ENCODE results near the gene SOWAHC. TPM values are rescaled to one million over a fixed set of nuclear protein-coding genes. Genes with fewer than 3 reads are reported as not detected.
"Not testable (repeated sequence)": the region's sequence is repeated elsewhere in the genome, so short reads cannot be mapped to it uniquely, and the experiment has no call there.

Gene SOWAHC
- total and polyA plus RNA-seq, 8 donors: 1.2 to 5.3 (median 3.1) TPM

DNA sequence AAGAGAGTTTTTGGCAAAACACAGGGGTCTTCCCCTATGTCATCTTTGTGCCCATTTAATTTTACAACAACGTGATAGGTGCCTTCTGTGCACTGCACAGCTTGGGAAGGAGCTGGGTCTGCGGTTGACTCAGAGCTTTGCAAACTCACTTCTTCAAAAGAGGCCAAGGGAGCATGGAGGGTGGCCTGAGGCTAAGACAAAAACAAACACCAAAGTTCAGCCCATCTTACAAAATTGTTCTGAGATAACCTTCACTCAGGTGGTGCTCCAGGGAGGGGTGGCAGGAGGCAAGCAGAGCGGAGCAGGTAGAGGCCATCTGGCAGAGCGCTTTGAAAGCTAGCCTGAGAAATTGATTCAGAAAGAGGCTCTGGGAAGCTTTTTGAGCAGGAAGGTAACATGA is 9.8 kb downstream of the SOWAHC start:
- no peaks in the 10 kb centered on the region for H3K36me3 ChIP-seq
- H3K4me1 ChIP-seq: no peaks in the 10 kb centered on the region
- WGBS, 2 donors: 93 to 100% methylated on average over 4 of the region's 4 CpGs
- intact Hi-C loops (cut with DNase I): no loop called here
- no peak for ATAC-seq
- FAIRE-seq: no peak
- no peak overlapping the region for H3K4me3 ChIP-seq
- TF ChIP-seq, protein P1, sequence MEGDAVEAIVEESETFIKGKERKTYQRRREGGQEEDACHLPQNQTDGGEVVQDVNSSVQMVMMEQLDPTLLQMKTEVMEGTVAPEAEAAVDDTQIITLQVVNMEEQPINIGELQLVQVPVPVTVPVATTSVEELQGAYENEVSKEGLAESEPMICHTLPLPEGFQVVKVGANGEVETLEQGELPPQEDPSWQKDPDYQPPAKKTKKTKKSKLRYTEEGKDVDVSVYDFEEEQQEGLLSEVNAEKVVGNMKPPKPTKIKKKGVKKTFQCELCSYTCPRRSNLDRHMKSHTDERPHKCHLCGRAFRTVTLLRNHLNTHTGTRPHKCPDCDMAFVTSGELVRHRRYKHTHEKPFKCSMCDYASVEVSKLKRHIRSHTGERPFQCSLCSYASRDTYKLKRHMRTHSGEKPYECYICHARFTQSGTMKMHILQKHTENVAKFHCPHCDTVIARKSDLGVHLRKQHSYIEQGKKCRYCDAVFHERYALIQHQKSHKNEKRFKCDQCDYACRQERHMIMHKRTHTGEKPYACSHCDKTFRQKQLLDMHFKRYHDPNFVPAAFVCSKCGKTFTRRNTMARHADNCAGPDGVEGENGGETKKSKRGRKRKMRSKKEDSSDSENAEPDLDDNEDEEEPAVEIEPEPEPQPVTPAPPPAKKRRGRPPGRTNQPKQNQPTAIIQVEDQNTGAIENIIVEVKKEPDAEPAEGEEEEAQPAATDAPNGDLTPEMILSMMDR (IDR thresholded peaks at IDR 0.05): no peak
- H3K9me3 ChIP-seq: no peaks in the 10 kb centered on the region
- no peaks in the 10 kb centered on the region for H3K27me3 ChIP-seq
- no peak for DNase-seq
- no peak overlapping the region for H3K27ac ChIP-seq

DNA sequence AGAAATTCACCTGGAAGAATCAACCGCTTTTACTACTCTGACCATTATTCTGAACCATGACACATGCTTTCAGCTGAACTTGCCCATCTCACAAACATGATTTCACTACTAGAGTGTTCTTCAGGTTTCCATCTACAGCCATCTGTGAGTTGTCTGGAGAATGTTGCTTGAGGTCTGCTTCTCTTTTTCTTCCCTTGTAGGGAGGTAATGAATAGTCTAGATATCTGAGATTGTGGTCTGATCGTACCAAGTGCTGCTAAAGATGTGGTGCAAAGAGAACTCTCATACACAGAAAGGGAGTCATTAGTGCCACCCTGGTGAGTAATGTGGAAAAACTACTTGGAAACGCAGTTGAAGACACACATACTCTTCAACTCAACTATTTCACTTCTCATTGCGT is 10.2 kb downstream of the SOWAHC start:
- Histone ChIP-seq H3K4me3 (no peak overlapping the region), H3K27me3 (no peaks in the 10 kb centered on the region), H3K4me1 (no peaks in the 10 kb centered on the region), H3K36me3 (no peaks in the 10 kb centered on the region), H3K27ac (no peak overlapping the region), H3K9me3 (no peaks in the 10 kb centered on the region)
- intact Hi-C loops (cut with DNase I): no loop called here
- ATAC-seq (no peak), FAIRE-seq (no peak), DNase-seq (no peak)
- 82 to 91% methylated on average over 4 of the region's 4 CpGs for WGBS, 2 donors
- TF ChIP-seq, protein P1 (IDR thresholded peaks at IDR 0.05): no peak

DNA sequence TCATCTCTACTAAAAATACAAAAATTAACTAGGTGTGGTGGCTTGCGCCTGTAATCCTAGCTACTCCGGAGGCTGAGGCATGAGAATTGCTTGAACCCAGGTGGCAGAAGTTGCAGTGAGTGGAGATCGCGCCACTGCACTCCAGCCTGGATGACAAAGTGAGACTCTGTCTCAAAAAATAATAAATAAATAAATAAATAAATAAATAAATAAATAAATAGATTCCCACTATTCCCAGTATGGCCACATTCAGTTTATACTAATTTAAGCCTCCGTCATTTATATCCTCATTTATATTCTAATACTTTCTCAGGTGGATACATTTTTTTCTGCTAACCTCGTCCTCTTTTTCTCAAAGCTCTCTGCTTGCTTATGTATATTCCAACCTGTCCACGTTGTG is 14.2 kb downstream of the SOWAHC start:
- 73 to 82% methylated on average over 7 of the region's 7 CpGs for WGBS, 2 donors
- DNase-seq; H3K27ac ChIP-seq; intact Hi-C loops (cut with DNase I); H3K36me3 ChIP-seq; H3K9me3 ChIP-seq; FAIRE-seq; H3K27me3 ChIP-seq; ATAC-seq; H3K4me3 ChIP-seq; H3K4me1 ChIP-seq: not testable (repeated sequence)

DNA sequence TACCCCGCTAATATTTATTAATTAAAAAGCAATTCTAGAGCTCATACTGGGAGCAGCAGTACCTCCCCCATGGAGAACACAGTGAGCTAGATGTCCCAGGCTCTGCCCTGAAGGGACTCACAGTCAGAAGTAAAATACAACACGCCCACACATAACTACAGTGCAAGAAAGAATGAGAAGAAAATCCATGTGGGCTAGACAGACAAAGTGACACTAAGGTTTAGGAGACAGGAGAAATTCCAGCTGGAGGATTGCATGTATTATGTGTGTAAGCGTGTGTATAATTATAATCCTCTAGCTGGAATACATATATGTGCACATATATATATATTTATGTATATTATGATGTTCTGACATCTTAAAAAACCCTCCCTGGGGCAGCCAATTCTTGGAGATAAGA is 15.7 kb downstream of the SOWAHC start:
- DNase-seq (no peak), ATAC-seq (no peak), FAIRE-seq (no peak)
- WGBS, 2 donors: 80 to 94% methylated on average over 3 of the region's 3 CpGs
- no peaks in the 10 kb centered on the region for H3K9me3 ChIP-seq
- TF ChIP-seq, protein P1 (IDR thresholded peaks at IDR 0.05): no peak
- no peaks in the 10 kb centered on the region for H3K4me1 ChIP-seq
- no peak overlapping the region for H3K4me3 ChIP-seq
- H3K27ac ChIP-seq: no peak overlapping the region
- H3K36me3 ChIP-seq: no peaks in the 10 kb centered on the region
- H3K27me3 ChIP-seq: no peaks in the 10 kb centered on the region
- intact Hi-C loops (cut with DNase I): no loop called here

DNA sequence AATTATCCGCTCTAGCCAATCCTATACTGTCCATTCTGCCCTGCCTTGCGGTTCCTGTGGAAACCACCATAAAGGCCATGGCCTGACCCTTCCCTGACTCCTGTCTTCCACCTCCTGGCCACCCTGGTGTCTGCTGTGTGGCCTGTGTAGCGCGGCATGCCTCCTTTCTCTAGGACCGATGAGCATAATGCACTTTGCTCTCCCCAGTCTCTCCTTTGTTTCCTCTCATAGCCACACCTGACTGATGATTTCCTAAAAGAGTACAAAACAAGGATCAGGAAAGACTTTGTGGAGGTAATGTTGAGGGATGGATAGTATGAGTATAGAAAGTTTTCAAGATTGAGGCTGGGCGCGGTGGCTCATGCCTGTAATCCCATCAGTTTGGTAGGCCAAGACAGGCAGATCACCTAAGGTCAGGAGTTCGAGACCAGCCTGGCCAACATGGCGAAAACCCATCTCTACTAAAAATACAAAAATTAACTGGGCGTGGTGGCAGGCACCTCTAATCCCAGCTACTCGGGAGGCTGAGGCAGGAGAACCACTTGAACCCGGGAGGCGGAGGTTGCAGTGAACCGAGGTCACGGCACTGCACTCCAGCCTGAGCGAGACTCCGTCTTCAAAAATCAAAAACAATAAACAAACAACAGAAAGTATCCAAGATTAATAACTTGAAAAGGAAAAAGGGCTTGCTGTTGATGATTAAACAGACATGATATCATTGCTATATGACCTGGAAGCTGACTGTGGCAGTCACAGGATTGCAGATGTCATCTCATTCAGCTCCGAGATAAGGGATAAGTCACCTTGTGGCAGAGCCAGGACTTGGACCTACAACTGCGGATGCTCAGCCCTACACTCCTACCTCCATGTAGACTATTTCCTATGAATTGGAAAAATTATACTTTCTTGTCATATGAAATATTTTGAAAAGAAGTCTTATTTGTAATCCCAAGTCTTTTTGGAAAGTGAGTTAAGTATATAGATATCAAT is 16.6 kb downstream of the SOWAHC start:
- ATAC-seq (peak in 2 of 4 donors; percentile 52 to 53), DNase-seq (no peak), FAIRE-seq (no peak)
- no peak overlapping the region for H3K4me3 ChIP-seq
- TF ChIP-seq, protein P1 (IDR thresholded peaks at IDR 0.05): no peak
- no peak overlapping the region for H3K27ac ChIP-seq
- H3K4me1 ChIP-seq: no peaks in the 10 kb centered on the region
- H3K27me3 ChIP-seq: no peaks in the 10 kb centered on the region
- WGBS, 2 donors: 83 to 93% methylated on average over 19 of the region's 19 CpGs
- intact Hi-C loops (cut with DNase I): no loop called here
- no peaks in the 10 kb centered on the region for H3K36me3 ChIP-seq
- H3K9me3 ChIP-seq: no peaks in the 10 kb centered on the region

All from pancreas (tissue), 10 donors.